H9 (cell line): ENCODE data around the gene SNX1. TPM values are rescaled to one million over a fixed set of nuclear protein-coding genes. Genes with fewer than 3 reads are reported as not detected.

Experiments used
- DNase-seq: peaks from one replicate; pipeline ENCODE4 v3.0.0-alpha.2; 2017
- H2AFZ ChIP-seq: one replicate; pipeline ENCODE4 v1.6.1; 2013; ENCODE audit warnings: mild to moderate bottlenecking, low read length, control low read depth, moderate library complexity
- H2AK5ac ChIP-seq: 2 replicates; pipeline ENCODE4 v1.6.1; 2013; ENCODE audit warnings: low read length, control low read depth, mixed read lengths; ENCODE audit not compliant: insufficient read length
- H2BK120ac ChIP-seq: one replicate; pipeline ENCODE4 v1.6.1; 2013; ENCODE audit warnings: low read depth, mild to moderate bottlenecking, low read length, control low read depth, inconsistent platforms; ENCODE audit not compliant: poor library complexity, severe bottlenecking
- H2BK12ac ChIP-seq: 2 replicates; pipeline ENCODE4 v1.6.1; 2013; ENCODE audit warnings: low read length, control low read depth, mixed read lengths, low read depth; ENCODE audit not compliant: insufficient read length
- H2BK15ac ChIP-seq: 2 replicates; pipeline ENCODE4 v1.6.1; 2013; ENCODE audit warnings: low read depth, low read length, control low read depth
- H2BK20ac ChIP-seq: one replicate; pipeline ENCODE4 v1.6.1; 2013; ENCODE audit warnings: low read depth, mild to moderate bottlenecking, low read length, control low read depth, inconsistent platforms; ENCODE audit not compliant: poor library complexity, severe bottlenecking
- H2BK5ac ChIP-seq: 2 replicates; pipeline ENCODE4 v1.6.1; 2013; ENCODE audit warnings: low read length, control low read depth, mixed read lengths; ENCODE audit not compliant: insufficient read length
- H3K14ac ChIP-seq: 2 replicates; pipeline ENCODE4 v1.6.1; 2013; ENCODE audit warnings: low read length, control low read depth; ENCODE audit not compliant: insufficient read depth
- H3K18ac ChIP-seq: 2 replicates; pipeline ENCODE4 v1.6.1; 2013; ENCODE audit warnings: low read depth, mild to moderate bottlenecking, mixed read lengths, low read length, control low read depth; ENCODE audit not compliant: insufficient read length
- H3K23ac ChIP-seq: 2 replicates; pipeline ENCODE4 v1.6.1; 2013; ENCODE audit warnings: low read length, control low read depth, mixed read lengths, low read depth; ENCODE audit not compliant: insufficient read length
- H3K23me2 ChIP-seq: 2 replicates; pipeline ENCODE4 v1.6.1; 2013; ENCODE audit warnings: low read depth, mild to moderate bottlenecking, mixed read lengths, low read length, control low read depth; ENCODE audit not compliant: insufficient read length, poor library complexity, severe bottlenecking
- H3K27ac ChIP-seq: 2 replicates; pipeline ENCODE4 v1.5.1; 2013; ENCODE audit warnings: low read length, control low read depth, mixed read lengths, low read depth; ENCODE audit not compliant: insufficient read length
- H3K27me3 ChIP-seq: 2 replicates; pipeline ENCODE4 v1.6.1; 2013; ENCODE audit warnings: low read length, control low read depth, inconsistent platforms; ENCODE audit not compliant: insufficient read depth
- H3K4ac ChIP-seq: 2 replicates; pipeline ENCODE4 v1.6.1; 2013; ENCODE audit warnings: low read depth, mild to moderate bottlenecking, control low read depth, inconsistent platforms, low read length, moderate library complexity
- H3K4me1 ChIP-seq: 2 replicates; pipeline ENCODE4 v1.6.1; 2013; ENCODE audit warnings: low read length, control low read depth, inconsistent platforms; ENCODE audit not compliant: insufficient read depth
- H3K4me2 ChIP-seq: 2 replicates; pipeline ENCODE4 v1.6.1; 2013; ENCODE audit warnings: low read length, control low read depth, mixed read lengths; ENCODE audit not compliant: insufficient read length, insufficient read depth
- H3K56ac ChIP-seq: 2 replicates; pipeline ENCODE4 v1.6.1; 2013; ENCODE audit warnings: low read depth, mild to moderate bottlenecking, mixed read lengths, low read length, control low read depth; ENCODE audit not compliant: insufficient read length
- H3K79me1 ChIP-seq: 2 replicates; pipeline ENCODE4 v1.6.1; 2013; ENCODE audit warnings: low read depth, mild to moderate bottlenecking, moderate library complexity, low read length, control low read depth, inconsistent platforms; ENCODE audit not compliant: insufficient read depth, poor library complexity, severe bottlenecking
- H3K79me2 ChIP-seq: 2 replicates; pipeline ENCODE4 v1.6.1; 2013; ENCODE audit warnings: low read length, control low read depth, inconsistent platforms; ENCODE audit not compliant: insufficient read depth
- H3K9ac ChIP-seq: 2 replicates; pipeline ENCODE4 v1.6.1; 2013; ENCODE audit warnings: low read length, control low read depth, mixed read lengths; ENCODE audit not compliant: insufficient read length; ENCODE audit errors: extremely low read depth
- H3K9me3 ChIP-seq: one replicate; pipeline ENCODE4 v1.6.1; 2013; ENCODE audit warnings: low read depth, low read length, inconsistent platforms; ENCODE audit not compliant: control insufficient read depth
- H3T11ph ChIP-seq: one replicate; pipeline ENCODE4 v1.6.1; 2013; ENCODE audit warnings: mild to moderate bottlenecking, low read length, control low read depth, inconsistent platforms
- H4K20me1 ChIP-seq: one replicate; pipeline ENCODE4 v1.6.1; 2013; ENCODE audit not compliant: control insufficient read depth, insufficient read length, insufficient read depth
- H4K5ac ChIP-seq: 2 replicates; pipeline ENCODE4 v1.6.1; 2013; ENCODE audit warnings: low read depth, mild to moderate bottlenecking, mixed read lengths, low read length, control low read depth; ENCODE audit not compliant: insufficient read length
- H4K8ac ChIP-seq: replicated peaks from 2 replicates; pipeline ENCODE4 v1.6.1; 2013; ENCODE audit warnings: low read length, control low read depth, mixed read lengths, low read depth; ENCODE audit not compliant: insufficient read length
- H4K91ac ChIP-seq: 2 replicates; pipeline ENCODE4 v1.6.1; 2013; ENCODE audit warnings: low read depth, mild to moderate bottlenecking, moderate library complexity, mixed read lengths, low read length, control low read depth; ENCODE audit not compliant: insufficient read length
- H3K27ac Mint-ChIP-seq, 3 experiments: 2 replicates in 2 of 3; 3 replicates in 1 of 3; pipeline ENCODE4 v1.8.0; 2020 to 2021; ENCODE audit warnings: mixed read lengths in 3 of 3, mild to moderate bottlenecking in 1 of 3, moderate library complexity in 1 of 3
- H3K27me3 Mint-ChIP-seq: 2 replicates; pipeline ENCODE4 v1.8.0; 2021; ENCODE audit warnings: low read depth, mild to moderate bottlenecking, moderate library complexity, mixed read lengths
- H3K36me3 Mint-ChIP-seq, 3 experiments: 2 replicates in 2 of 3; 3 replicates in 1 of 3; pipeline ENCODE4 v1.8.0; 2020 to 2021; ENCODE audit warnings: low read depth in 3 of 3, mixed read lengths in 3 of 3; ENCODE audit not compliant: insufficient read depth in 1 of 3
- H3K4me1 Mint-ChIP-seq, 2 experiments: 2 replicates each; pipeline ENCODE4 v1.8.0; 2020; ENCODE audit warnings: mixed read lengths in 2 of 2
- H3K4me3 Mint-ChIP-seq, 2 experiments: 2 replicates in 1 of 2; 3 replicates in 1 of 2; pipeline ENCODE4 v1.8.0; 2020 to 2021; ENCODE audit warnings: mild to moderate bottlenecking in 2 of 2, mixed read lengths in 2 of 2, moderate library complexity in 1 of 2
- H3K9me3 Mint-ChIP-seq, 2 experiments: 2 replicates in 1 of 2; 3 replicates in 1 of 2; pipeline ENCODE4 v1.8.0; 2020; ENCODE audit warnings: mild to moderate bottlenecking in 2 of 2, mixed read lengths in 2 of 2, moderate library complexity in 1 of 2
- CTCF ChIP-seq: fragments of 200-600 bp; sonication (generic); conservative IDR thresholded peaks from 3 replicates; pipeline ENCODE4 v1.8.0; 2021; ENCODE audit warnings: antibody characterized with exemption, mild to moderate bottlenecking
- total RNA-seq: library from RNA; stranded (reverse); gene quantifications from 2 replicates; pipeline ENCODE4 v1.2.1, GENCODE V29; 2021

SNX1 gene
- total RNA-seq, 1 experiment from 2014 or later, result 58.8 TPM

- no peaks in the 10 kb centered on the region for H4K20me1 ChIP-seq
- H3K9ac ChIP-seq, result no peak overlapping the region
- no peak overlapping the region for H3K18ac ChIP-seq
- H2BK20ac ChIP-seq, result no peak overlapping the region
- no peaks in the 10 kb centered on the region for H3K4me1 ChIP-seq
- H3K4ac ChIP-seq, result no peak overlapping the region
- H2AFZ ChIP-seq, result no peak overlapping the region
- H3T11ph ChIP-seq, result no peak overlapping the region
- H3K4me3 Mint-ChIP-seq, result peak overlapping the region; percentile 99
- H4K8ac ChIP-seq, result no peak overlapping the region
- H3K79me2 ChIP-seq, result no peaks in the 10 kb centered on the region; the same call in 1 of the 2 replicates
- peaks cover 5% of the 10 kb centered on the region for H3K79me1 ChIP-seq
- peaks cover 12% of the 10 kb centered on the region for H3K23me2 ChIP-seq
- no peaks in the 10 kb centered on the region for H3K27me3 ChIP-seq
- H2BK12ac ChIP-seq, result no peak overlapping the region
- H3K9me3 Mint-ChIP-seq, result no peaks in the 10 kb centered on the region
- H2AK5ac ChIP-seq, result no peak overlapping the region
- H3K4me2 ChIP-seq, result peak overlapping the region; percentile 92
- H4K91ac ChIP-seq, result no peak overlapping the region
- TF ChIP-seq CTCF, result peak; percentile 46; the same call in 1 of the 3 replicates
- H3K27ac ChIP-seq, result no peak overlapping the region
- no peaks in the 10 kb centered on the region for H3K27me3 Mint-ChIP-seq
- peaks cover 25 to 31% (median 28%) of the 10 kb centered on the region in 3 experiments for H3K36me3 Mint-ChIP-seq
- no peak overlapping the region for H4K5ac ChIP-seq
- H2BK15ac ChIP-seq, result no peak overlapping the region
- no peak overlapping the region for H3K23ac ChIP-seq
- H3K9me3 ChIP-seq, result no peaks in the 10 kb centered on the region
- DNase-seq, result no peak
- peak overlapping the region in 2 of 3 experiments; percentile 99 to 100; a peak in 3 of 7 replicates for H3K27ac Mint-ChIP-seq
- no peak overlapping the region for H3K56ac ChIP-seq
- peaks cover 26 to 36% of the 10 kb centered on the region in 2 experiments for H3K4me1 Mint-ChIP-seq
- H2BK120ac ChIP-seq, result no peak overlapping the region
- H2BK5ac ChIP-seq, result no peak overlapping the region
- no peak overlapping the region for H3K14ac ChIP-seq
Measured at GRCh38 chr15:64092075-64092820, 3.5 kb upstream of the SNX1 start.
